ENCODE measurements around the gene EXTL1. TPM values are rescaled to one million over a fixed set of nuclear protein-coding genes. Genes with fewer than 3 reads are reported as not detected.
A peak's percentile ranks its signal among the peaks of the same experiment; 100 is the strongest.

EXTL1 gene
- total RNA-seq, 1 experiment from 2014 or later, result 1.0 TPM

- H3K27me3 ChIP-seq (ENCODE audit: insufficient read depth, low read length), result peaks cover 51% of the 10 kb centered on the region
- no peak overlapping the region for H4K91ac ChIP-seq (ENCODE audit: insufficient read length, low read depth, low read length)
- no peaks in the 10 kb centered on the region for H3K9me3 ChIP-seq (ENCODE audit: control insufficient read depth, low read depth, low read length)
- H4K20me1 ChIP-seq (ENCODE audit: control insufficient read depth, insufficient read depth, insufficient read length), result peaks cover 4% of the 10 kb centered on the region
- no peak overlapping the region for H3T11ph ChIP-seq (ENCODE audit: low read length)
- no peak overlapping the region for H2BK12ac ChIP-seq (ENCODE audit: insufficient read length, low read depth, low read length)
- H3K9ac ChIP-seq (ENCODE audit: extremely low read depth, insufficient read length, low read length), result no peak overlapping the region
- H3K23me2 ChIP-seq (ENCODE audit: insufficient read length, low read depth, low read length, poor library complexity, severe bottlenecking), result peaks cover 10% of the 10 kb centered on the region
- H3K4ac ChIP-seq (ENCODE audit: low read depth, low read length), result no peak overlapping the region
- peak overlapping the region; percentile 49 to 77 for H3K4me3 Mint-ChIP-seq
- TF ChIP-seq, protein P1, sequence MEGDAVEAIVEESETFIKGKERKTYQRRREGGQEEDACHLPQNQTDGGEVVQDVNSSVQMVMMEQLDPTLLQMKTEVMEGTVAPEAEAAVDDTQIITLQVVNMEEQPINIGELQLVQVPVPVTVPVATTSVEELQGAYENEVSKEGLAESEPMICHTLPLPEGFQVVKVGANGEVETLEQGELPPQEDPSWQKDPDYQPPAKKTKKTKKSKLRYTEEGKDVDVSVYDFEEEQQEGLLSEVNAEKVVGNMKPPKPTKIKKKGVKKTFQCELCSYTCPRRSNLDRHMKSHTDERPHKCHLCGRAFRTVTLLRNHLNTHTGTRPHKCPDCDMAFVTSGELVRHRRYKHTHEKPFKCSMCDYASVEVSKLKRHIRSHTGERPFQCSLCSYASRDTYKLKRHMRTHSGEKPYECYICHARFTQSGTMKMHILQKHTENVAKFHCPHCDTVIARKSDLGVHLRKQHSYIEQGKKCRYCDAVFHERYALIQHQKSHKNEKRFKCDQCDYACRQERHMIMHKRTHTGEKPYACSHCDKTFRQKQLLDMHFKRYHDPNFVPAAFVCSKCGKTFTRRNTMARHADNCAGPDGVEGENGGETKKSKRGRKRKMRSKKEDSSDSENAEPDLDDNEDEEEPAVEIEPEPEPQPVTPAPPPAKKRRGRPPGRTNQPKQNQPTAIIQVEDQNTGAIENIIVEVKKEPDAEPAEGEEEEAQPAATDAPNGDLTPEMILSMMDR (conservative IDR thresholded peaks at IDR 0.05), result no peak
- H2AFZ ChIP-seq (ENCODE audit: low read length), result no peak overlapping the region
- H2BK15ac ChIP-seq (ENCODE audit: low read depth, low read length), result no peak overlapping the region
- no peaks in the 10 kb centered on the region; a peak in 1 of 5 replicates for H3K9me3 Mint-ChIP-seq
- no peaks in the 10 kb centered on the region for H3K79me1 ChIP-seq (ENCODE audit: insufficient read depth, low read depth, low read length, poor library complexity, severe bottlenecking)
- no peak overlapping the region for H2AK5ac ChIP-seq (ENCODE audit: insufficient read length, low read length)
- no CpG with 5 or more reads among the region's 57 CpGs for WGBS (ENCODE audit: extremely low coverage, insufficient read length, low lambda C conversion rate)
- no peak overlapping the region for H3K27ac ChIP-seq (ENCODE audit: insufficient read length, low read depth, low read length)
- DNase-seq, result no peak
- H3K14ac ChIP-seq (ENCODE audit: insufficient read depth, low read length), result no peak overlapping the region
- no peak overlapping the region for H2BK120ac ChIP-seq (ENCODE audit: low read depth, low read length, poor library complexity, severe bottlenecking)
- H2BK5ac ChIP-seq (ENCODE audit: insufficient read length, low read length), result no peak overlapping the region
- H4K8ac ChIP-seq (replicated peaks; ENCODE audit: insufficient read length, low read depth, low read length), result no peak overlapping the region
- no peak overlapping the region for H3K56ac ChIP-seq (ENCODE audit: insufficient read length, low read depth, low read length)
- no peak overlapping the region for H3K18ac ChIP-seq (ENCODE audit: insufficient read length, low read depth, low read length)
- no peak overlapping the region for H4K5ac ChIP-seq (ENCODE audit: insufficient read length, low read depth, low read length)
- H2BK20ac ChIP-seq (ENCODE audit: low read depth, low read length, poor library complexity, severe bottlenecking), result no peak overlapping the region
- H3K27me3 Mint-ChIP-seq (ENCODE audit: low read depth), result peaks cover 98% of the 10 kb centered on the region
- no peaks in the 10 kb centered on the region for H3K36me3 Mint-ChIP-seq (ENCODE audit: insufficient read depth in 1 of 3, low read depth in 3 of 3)
- peak overlapping the region; percentile 40 for H3K4me2 ChIP-seq (ENCODE audit: insufficient read depth, insufficient read length, low read length)
- no peaks in the 10 kb centered on the region for H3K4me1 ChIP-seq (ENCODE audit: insufficient read depth, low read length)
- no peak overlapping the region for H3K23ac ChIP-seq (ENCODE audit: insufficient read length, low read depth, low read length)
- no peaks in the 10 kb centered on the region for H3K79me2 ChIP-seq (ENCODE audit: insufficient read depth, low read length)
- H3K4me1 Mint-ChIP-seq, result peaks cover 5 to 9% of the 10 kb centered on the region in 2 experiments; a peak in 3 of 4 replicates
- no peak overlapping the region for H3K27ac Mint-ChIP-seq
Measured at GRCh38 chr1:26046246-26047095, 24.9 kb downstream of the EXTL1 start.

Measured in H9 (cell line).